DMS79 treated with DMSO at 0.1 percent for 48 hours (cell line): ENCODE results near the gene TAF4.
"Not testable (repeated sequence)": the region's sequence is repeated elsewhere in the genome, so short reads cannot be mapped to it uniquely, and the experiment has no call there.

ENCODE experiments used
- DNase-seq: peaks from one replicate; lab custom pipeline; 2025; lab: John Stamatoyannopoulos, UW

TAF4 gene

GRCh38 chr20:61976644-61977418, 88.8 kb downstream of the TAF4 start:
- DNase-seq = peak; percentile 39

DNA sequence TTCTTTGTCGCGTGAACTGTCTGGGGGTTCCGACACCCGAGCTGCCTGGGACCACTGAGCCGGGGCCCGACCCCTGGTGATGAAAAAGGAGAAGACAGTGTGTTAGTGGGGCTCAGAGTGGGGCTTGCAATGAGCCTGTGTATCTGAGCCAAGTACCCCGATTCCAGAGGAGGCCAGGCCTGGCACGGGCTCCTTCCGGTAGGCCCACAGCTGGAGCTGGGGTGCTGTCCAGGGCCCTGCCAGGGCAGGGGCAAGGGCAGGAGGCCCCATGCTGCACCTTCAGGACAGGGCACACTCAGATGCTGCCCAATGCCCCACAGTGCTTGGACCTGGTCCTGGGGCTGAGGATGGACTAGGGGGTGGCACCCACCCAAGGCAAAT, 89.4 kb downstream of the TAF4 start:
- DNase-seq = no peak

DNA sequence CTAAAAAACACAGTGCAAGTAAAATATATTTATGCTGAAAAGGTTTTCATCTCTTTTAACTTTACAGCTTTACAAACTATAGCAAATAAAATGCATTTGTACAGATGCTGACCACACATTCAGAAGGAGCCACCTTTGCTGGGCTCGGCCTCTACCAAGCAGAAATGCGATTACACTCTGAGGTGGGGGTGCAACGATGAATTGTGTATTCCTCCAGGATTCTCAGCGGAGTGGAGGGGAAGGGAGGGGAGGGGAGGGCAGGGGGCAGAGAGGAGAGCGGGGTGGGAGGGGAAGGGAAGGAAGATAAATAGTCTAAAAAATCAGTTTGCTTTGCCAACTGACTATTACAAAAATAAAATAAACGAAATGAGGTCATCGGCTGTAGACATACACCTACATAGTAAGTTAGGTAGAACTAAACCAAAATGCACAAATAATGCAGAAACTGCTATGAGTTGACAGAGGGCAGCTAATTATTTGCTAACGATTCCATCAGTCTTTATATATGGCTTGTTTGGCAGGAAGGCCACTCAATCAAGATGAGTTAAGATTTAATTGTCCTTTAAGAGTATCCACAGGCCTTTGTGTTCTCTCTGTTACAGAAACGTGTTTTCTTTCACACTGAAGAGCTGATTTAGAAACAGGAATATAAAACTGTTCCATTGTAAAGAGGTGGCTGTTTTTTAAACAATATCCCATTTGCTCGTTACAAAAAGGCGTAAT, 90.1 kb downstream of the TAF4 start:
- DNase-seq = no peak

- no peak for DNase-seq
Measured at GRCh38 chr20:61974357-61974665, 91.4 kb downstream of the TAF4 start.

- no peak for DNase-seq
Measured at GRCh38 chr20:61973515-61974356, 91.9 kb downstream of the TAF4 start.

- no peak for DNase-seq
Measured at GRCh38 chr20:61972636-61973508, 92.8 kb downstream of the TAF4 start.

GRCh38 chr20:61971595-61971994, 94.1 kb downstream of the TAF4 start:
- DNase-seq = not testable (repeated sequence)

GRCh38 chr20:61970357-61970756, 95.3 kb downstream of the TAF4 start:
- no peak for DNase-seq

DNA sequence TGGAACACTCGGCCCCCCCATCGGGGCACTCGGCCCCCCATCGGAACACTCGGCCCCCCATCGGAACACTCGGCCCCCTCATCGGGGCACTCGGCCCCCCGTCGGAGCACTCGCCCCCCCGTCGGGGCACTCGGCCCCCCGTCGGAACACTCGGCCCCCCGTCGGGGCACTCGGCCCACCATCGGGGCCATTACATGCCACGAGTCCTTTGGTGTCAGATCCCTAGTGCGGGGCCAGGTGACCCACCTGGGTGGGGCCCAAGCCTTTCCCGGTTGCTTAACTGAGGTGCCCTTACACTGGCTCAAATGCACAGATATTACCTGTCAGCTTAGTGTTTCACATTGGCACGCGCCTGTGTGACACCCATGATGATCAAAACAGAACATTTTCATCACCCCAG, 95.9 kb downstream of the TAF4 start:
- no peak for DNase-seq

GRCh38 chr20:61968932-61969331, 96.7 kb downstream of the TAF4 start:
- no peak for DNase-seq

DNA sequence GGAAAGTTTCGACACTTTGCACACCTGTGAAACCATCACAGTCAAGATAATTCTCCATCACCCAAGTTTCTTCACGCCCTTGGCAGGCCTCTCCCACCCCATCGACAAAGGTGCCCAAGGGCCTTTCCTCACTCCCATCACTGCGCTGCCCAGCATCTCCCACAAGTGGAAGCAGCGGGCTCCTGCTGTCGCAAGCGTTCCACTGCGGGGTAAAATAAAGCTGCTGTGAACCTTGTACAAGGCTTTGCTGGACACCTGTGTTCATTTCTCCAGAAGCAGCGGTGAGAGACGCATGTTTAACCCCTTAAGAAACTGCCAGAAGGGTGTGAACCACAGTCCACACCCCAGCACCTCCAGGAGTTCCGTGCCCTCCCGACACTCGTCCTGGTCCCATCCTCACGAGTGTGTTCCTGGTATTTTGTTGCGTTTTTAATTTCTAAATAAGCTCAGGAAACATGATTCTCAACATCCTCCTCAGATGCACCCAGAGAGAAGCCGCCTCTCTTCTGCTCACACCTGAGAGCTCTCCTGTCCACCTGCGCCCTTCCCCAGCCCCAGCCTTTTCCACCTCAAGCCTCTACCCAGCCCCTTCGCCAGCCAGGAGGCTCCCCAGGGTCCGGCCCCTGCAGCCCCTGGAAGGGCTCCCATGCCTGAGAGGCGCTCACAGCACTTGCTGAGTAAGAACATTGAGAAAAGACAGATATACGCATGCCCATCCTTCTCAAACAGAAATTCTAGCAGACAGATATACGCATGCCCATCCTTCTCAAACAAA, 97.5 kb downstream of the TAF4 start:
- DNase-seq = no peak

- no peak for DNase-seq
Measured at GRCh38 chr20:61967300-61967699, 98.4 kb downstream of the TAF4 start.

GRCh38 chr20:61966492-61967244, 99.0 kb downstream of the TAF4 start:
- DNase-seq = no peak

GRCh38 chr20:61965606-61966491, 99.8 kb downstream of the TAF4 start:
- DNase-seq = no peak

DNA sequence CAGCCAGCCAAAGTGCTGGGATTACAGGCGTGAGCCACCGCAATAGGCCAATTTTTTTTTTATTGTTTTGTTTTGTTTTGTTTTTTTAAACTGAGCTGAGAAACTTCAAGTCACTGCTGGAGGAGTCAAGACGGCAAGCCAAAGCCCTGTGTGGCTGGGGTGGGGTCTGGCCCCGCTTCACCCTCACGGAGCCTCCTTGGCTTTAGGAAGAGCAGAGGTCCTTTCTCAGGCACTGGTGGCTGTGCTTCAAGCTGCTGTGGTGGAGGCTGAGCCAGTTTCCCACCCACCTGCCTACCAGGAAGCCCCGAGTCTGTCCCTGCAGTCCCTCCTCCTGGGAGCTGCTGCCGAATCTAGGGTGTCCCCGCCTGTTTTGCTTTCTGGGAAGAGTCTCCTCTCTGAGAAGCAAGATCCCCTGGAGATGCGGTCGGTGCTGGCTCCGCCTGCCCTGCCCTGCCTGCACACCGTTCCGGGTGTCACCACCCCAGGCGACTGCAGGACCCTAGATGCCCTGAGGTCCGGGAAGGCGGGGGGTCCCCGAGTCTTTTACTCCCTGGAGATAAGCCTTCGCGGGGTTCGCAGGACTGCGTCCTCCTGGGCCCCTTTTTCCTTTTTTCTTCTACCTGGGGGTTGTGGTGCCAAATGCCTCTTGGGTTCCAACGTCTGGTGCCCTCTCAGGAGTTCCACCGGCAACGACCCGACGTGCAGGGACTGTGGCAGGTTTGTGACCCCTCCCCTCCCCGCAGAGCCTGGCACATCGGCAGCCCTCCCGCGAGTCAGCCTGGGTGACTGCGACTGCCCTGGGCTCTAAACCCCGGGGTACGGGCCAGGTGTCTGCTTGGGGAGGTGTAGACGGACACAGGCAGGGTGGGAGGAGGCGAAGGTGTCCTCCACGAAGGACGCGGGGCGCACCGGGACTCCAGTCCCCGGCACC, 100.7 kb downstream of the TAF4 start:
- DNase-seq = no peak

DNA sequence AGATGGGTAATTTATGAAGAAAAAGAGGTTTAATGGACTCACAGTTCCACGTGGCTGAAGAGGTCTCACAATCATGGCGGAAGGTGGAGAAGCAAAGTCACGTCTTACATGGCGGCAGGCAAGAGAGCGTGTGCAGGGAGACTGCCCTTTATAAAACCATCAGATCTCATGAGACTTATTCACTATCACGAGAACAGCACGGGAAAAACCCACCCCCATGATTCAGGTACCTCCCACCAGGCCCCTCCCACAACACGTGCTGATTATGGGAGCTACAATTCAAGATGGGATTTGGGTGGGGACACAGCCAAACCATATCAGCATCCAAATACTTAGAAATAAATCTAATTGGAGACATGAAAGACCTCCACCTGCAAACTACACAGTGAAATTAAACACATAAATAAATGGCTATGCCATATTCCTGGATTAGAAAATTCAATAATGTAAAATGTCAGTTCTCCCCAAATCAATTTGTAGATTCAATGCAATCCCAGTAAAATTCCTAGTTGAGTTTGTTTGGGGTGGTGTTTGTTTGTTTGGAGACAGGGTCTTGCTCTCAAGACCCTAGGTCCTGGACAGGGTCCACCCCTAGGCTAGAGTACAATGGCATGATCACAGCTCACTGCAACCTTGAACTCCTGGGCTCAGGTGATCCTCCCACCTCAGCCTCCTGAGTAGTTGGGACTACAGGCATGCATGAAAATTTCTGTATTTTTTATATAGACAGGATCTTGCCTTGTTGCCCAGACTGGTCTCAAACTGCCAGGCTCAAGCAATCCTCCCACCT, 101.6 kb downstream of the TAF4 start:
- DNase-seq = no peak

GRCh38 chr20:61963149-61963548, 102.5 kb downstream of the TAF4 start:
- no peak for DNase-seq
